Measurements from ENCODE around the gene KISS1.

KISS1 gene

DNA sequence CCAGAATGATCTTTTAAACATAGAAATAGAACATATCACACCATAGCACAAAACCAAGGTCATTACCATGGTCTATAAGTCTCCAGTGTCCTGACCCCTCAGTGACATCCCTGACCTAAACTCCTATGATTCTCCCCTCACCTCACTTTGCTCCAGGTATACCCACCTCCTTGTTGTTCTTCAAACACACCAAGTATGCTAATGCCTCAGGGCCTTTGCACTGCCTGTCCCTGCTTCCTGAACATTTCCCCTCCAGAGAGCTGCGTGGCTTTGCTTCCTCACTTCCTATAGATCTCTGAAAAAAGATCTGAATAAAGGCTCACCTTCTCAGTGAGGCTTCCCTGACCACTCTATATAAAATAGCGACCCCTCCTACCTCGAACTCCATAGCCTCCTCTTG is 16.4 kb upstream of the KISS1 start:
- Histone ChIP-seq H3K9ac (peak overlapping the region in 3 of 11 experiments; percentile 69 to 76 (median 73); a peak in 3 of 22 replicates), H3K4me1 (peaks cover 7 to 52% (median 33%) of the 10 kb centered on the region in 10 experiments), H3K9me3 (replicated peaks in 1 of 11) (no peaks in the 10 kb centered on the region), H3K27me3 (no peaks in the 10 kb centered on the region), H4K20me1 (no peaks in the 10 kb centered on the region), H3K27ac (peak overlapping the region in 5 of 11 experiments; percentile 49 to 90 (median 79); a peak in 8 of 22 replicates), H3K36me3 (no peaks in the 10 kb centered on the region), H3K4me2 (peak overlapping the region in 7 of 11 experiments; percentile 82 to 95 (median 89); a peak in 10 of 22 replicates), H3K4me3 (no peak overlapping the region)
- TF ChIP-seq Cebpa-rat (IDR thresholded peaks at IDR 0.05), result no peak

DNA sequence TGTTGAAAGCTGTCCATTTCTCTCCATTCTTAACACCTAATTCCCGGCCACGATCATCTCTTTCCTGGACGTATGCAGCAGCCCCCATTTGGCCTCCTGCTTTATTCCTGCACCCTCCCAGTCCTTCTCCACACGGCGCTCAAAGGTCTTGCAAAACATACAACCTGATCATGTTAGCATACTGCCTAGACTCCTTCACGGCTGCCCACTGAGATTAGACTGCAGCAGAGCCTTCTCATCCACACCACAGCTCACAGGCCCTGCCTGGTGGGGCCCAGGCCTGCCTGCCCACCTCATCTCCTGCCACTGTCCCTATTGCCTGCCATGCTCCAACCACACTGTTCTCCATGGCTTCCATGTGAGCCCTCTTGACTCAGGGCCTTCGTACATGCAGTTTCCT is 14.8 kb upstream of the KISS1 start:
- TF ChIP-seq Cebpa-rat (IDR thresholded peaks at IDR 0.05), result no peak

DNA sequence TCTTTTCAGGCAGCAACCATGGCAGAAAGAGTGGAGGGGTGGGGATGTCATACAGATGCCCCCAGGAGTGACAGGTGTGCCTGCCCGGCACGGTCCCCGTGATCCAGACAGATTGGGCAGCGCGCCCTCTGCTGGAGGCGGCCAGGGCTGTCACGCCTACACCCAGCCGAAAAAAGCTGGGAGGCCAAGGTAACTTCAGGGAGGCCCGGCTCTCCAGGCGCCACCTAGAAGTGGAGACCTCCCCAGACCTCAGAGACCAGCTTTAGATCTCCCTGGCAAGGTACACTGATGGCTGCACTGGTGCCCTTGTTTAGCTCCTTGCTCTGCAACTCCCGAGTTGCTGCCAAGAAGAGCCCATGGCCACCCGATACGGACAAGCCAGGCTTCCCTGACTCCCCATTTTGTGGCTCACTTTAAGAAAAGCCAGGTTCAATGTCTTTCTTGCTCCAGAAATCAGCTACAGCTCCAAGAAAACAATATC is 10.9 kb upstream of the KISS1 start:
- H4K20me1 ChIP-seq, result no peaks in the 10 kb centered on the region
- no peak overlapping the region for H3K4me3 ChIP-seq
- TF ChIP-seq Cebpa-rat (IDR thresholded peaks at IDR 0.05), result no peak
- H3K27me3 ChIP-seq, result no peaks in the 10 kb centered on the region
- 0 out of 22 replicates have a peak overlapping the region, but pooled peaks of 1 of the 11 experiments have one; percentile 18 for H3K27ac ChIP-seq
- H3K9ac ChIP-seq, result no peak overlapping the region
- no peaks in the 10 kb centered on the region for H3K36me3 ChIP-seq
- peak overlapping the region in 2 of 11 experiments; percentile 1 to 22; a peak in 3 of 22 replicates for H3K4me2 ChIP-seq
- H3K4me1 ChIP-seq, result peaks cover 0 to 21% (median 6%) of the 10 kb centered on the region in 10 experiments; a peak in 7 of 20 replicates
- no peaks in the 10 kb centered on the region for H3K9me3 ChIP-seq (replicated peaks in 1 of 11)

More for the DNA sequence above, 14.8 kb upstream of the KISS1 start:
- H3K9ac ChIP-seq, result no peak overlapping the region
- H4K20me1 ChIP-seq, result no peaks in the 10 kb centered on the region
- H3K36me3 ChIP-seq, result no peaks in the 10 kb centered on the region
- H3K27ac ChIP-seq, result peak overlapping the region in 3 of 11 experiments; percentile 78 to 90 (median 88); a peak in 4 of 22 replicates
- no peaks in the 10 kb centered on the region for H3K9me3 ChIP-seq (replicated peaks in 1 of 11)
- H3K27me3 ChIP-seq, result no peaks in the 10 kb centered on the region
- peaks cover 7 to 51% (median 28%) of the 10 kb centered on the region in 10 experiments for H3K4me1 ChIP-seq
- H3K4me2 ChIP-seq, result peak overlapping the region in 3 of 11 experiments; percentile 4 to 95 (median 25); a peak in 3 of 22 replicates
- no peak overlapping the region for H3K4me3 ChIP-seq

DNA sequence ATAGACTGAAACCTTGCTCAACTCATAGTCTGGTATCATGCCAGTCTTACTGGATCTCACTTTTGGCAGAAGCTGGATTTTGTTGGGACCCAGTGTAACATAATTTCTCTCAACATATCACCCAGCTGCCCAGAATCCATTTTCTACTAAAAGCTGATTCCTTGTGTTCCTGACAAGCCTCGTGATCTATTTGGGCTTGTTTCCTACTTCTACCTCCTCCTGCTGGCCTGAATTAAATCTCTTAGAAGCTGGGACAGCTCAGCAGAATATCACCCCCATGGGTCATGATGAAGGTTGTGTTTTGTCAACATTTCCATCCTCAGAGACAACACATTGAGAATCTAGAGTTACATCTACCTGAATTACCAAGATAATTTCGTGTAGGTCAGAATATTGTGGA is 9.8 kb upstream of the KISS1 start:
- no peak overlapping the region for H3K9ac ChIP-seq
- H3K27me3 ChIP-seq, result no peaks in the 10 kb centered on the region
- H3K4me1 ChIP-seq, result peaks cover 0 to 13% (median under 1%) of the 10 kb centered on the region in 10 experiments; a peak in 4 of 20 replicates
- no peaks in the 10 kb centered on the region for H3K9me3 ChIP-seq (replicated peaks in 1 of 11)
- no peaks in the 10 kb centered on the region for H3K36me3 ChIP-seq
- H3K4me3 ChIP-seq, result no peak overlapping the region
- H3K4me2 ChIP-seq, result no peak overlapping the region
- TF ChIP-seq Cebpa-rat (IDR thresholded peaks at IDR 0.05), result no peak
- no peaks in the 10 kb centered on the region for H4K20me1 ChIP-seq
- no peak overlapping the region for H3K27ac ChIP-seq

DNA sequence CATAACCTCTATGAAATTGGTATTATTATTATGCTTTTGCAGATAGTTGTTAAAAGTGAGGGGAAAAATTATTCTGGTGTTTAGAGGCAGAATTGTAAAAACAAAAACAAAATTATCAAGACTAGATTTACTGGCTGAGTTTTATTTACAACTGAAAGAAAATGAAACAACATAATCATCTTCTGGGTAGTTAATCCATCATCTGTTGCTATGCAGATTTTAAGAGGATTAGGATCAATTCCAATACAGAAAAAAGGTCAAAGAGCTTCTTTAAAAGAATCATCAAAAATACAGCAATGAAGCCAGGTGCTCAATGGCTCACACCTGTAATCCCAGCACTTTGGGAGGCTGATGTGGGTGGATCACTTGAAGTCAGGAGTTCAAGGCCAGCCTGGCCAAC is 9.2 kb upstream of the KISS1 start:
- H3K4me2 ChIP-seq, result no peak overlapping the region
- no peaks in the 10 kb centered on the region for H3K9me3 ChIP-seq (replicated peaks in 1 of 11)
- H3K4me3 ChIP-seq, result no peak overlapping the region
- no peak overlapping the region for H3K9ac ChIP-seq
- no peaks in the 10 kb centered on the region for H3K36me3 ChIP-seq
- H3K4me1 ChIP-seq, result peaks cover 0 to 11% (median 2%) of the 10 kb centered on the region in 10 experiments; a peak in 5 of 20 replicates
- H3K27ac ChIP-seq, result no peak overlapping the region
- no peaks in the 10 kb centered on the region for H4K20me1 ChIP-seq
- H3K27me3 ChIP-seq, result no peaks in the 10 kb centered on the region
- TF ChIP-seq Cebpa-rat (IDR thresholded peaks at IDR 0.05), result no peak

DNA sequence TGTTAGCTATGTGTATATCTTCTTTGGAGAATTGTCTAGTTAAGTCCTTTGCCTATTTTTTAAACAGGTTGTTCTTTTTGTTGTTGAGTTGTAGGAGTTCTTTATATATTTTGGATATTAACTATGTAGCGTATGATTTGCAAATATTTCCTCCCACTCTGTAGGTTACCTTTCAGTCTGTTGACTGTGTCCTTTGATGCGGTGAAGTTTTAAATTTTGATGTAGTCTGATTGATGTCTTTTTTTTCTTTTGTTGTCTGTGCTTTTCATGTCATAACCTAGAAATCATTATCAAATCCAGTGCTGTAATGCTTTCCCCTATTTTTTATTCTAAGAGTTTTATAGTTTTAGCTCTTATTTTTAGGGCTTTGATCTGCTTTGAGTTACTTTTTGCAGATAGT is 8.7 kb upstream of the KISS1 start:
- H3K9ac ChIP-seq, result no peak overlapping the region
- no peaks in the 10 kb centered on the region for H3K36me3 ChIP-seq
- TF ChIP-seq Cebpa-rat (IDR thresholded peaks at IDR 0.05), result no peak
- H3K4me3 ChIP-seq, result no peak overlapping the region
- peaks cover 0 to 11% (median 2%) of the 10 kb centered on the region in 10 experiments; a peak in 6 of 20 replicates for H3K4me1 ChIP-seq
- H4K20me1 ChIP-seq, result no peaks in the 10 kb centered on the region
- H3K27me3 ChIP-seq, result no peaks in the 10 kb centered on the region
- H3K27ac ChIP-seq, result no peak overlapping the region
- H3K9me3 ChIP-seq (replicated peaks in 1 of 11), result no peaks in the 10 kb centered on the region
- H3K4me2 ChIP-seq, result no peak overlapping the region

DNA sequence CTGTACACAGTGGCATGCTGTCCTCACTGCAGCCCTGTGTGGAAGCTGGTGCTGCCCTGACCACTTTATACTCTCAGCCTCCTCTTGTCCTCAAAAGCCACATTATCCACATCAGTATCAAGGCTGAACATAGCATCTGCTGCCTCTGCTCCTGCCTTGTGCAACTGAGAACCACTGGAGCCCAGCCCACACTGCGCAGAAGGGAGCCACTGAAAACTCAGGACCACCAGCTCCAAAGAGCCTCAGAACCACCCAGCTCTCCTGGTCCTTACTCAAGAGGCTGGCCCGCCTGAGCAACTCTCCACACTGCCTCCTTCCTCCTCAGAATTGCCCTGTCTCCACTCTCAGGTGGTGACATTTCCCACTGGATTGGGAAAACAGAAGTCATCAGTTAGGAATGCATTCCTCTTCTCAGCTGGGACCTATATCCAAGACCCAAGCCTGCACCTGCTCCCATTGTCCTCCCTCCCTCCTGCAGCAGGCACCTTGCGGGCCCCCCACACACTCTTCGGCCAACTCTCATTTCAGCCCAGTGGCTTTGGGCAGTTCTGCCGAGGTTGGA is 7.0 kb upstream of the KISS1 start:
- H3K36me3 ChIP-seq, result no peaks in the 10 kb centered on the region
- no peaks in the 10 kb centered on the region for H3K27me3 ChIP-seq
- H3K4me1 ChIP-seq, result peaks cover 11 to 28% (median 17%) of the 10 kb centered on the region in 10 experiments
- H3K4me3 ChIP-seq, result no peak overlapping the region
- H3K4me2 ChIP-seq, result no peak overlapping the region
- no peaks in the 10 kb centered on the region for H3K9me3 ChIP-seq (replicated peaks in 1 of 11)
- no peak overlapping the region for H3K9ac ChIP-seq
- no peak for TF ChIP-seq Cebpa-rat (IDR thresholded peaks at IDR 0.05)
- H3K27ac ChIP-seq, result no peak overlapping the region
- no peaks in the 10 kb centered on the region; a peak in 1 of 22 replicates for H4K20me1 ChIP-seq

DNA sequence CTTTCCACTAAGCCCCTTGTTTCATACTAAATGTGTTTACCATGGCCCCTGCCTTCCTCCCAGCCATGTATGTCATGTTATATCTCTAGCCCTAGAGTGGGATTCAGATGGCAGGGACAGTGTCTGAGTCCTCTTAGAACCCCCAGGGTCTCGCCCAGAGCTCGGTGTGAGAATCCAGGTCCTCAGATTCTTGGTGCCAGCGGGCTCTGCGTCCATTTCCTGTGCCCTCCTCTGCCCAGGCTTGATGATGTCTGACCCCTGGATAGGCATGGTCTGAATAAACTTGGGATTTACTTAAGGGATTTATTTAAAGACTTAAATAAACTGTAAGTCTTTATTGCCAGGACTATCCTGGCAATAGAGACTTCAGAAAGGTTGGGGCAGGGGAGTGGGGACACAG is 6.2 kb upstream of the KISS1 start:
- no peaks in the 10 kb centered on the region for H3K27me3 ChIP-seq
- H3K4me3 ChIP-seq, result no peak overlapping the region
- H3K9ac ChIP-seq, result no peak overlapping the region
- no peak overlapping the region for H3K4me2 ChIP-seq
- H3K9me3 ChIP-seq (replicated peaks in 1 of 11), result no peaks in the 10 kb centered on the region
- no peak for TF ChIP-seq Cebpa-rat (IDR thresholded peaks at IDR 0.05)
- H3K36me3 ChIP-seq, result no peaks in the 10 kb centered on the region
- no peaks in the 10 kb centered on the region; a peak in 1 of 22 replicates for H4K20me1 ChIP-seq
- H3K27ac ChIP-seq, result no peak overlapping the region
- peaks cover 11 to 35% (median 22%) of the 10 kb centered on the region in 10 experiments for H3K4me1 ChIP-seq

DNA sequence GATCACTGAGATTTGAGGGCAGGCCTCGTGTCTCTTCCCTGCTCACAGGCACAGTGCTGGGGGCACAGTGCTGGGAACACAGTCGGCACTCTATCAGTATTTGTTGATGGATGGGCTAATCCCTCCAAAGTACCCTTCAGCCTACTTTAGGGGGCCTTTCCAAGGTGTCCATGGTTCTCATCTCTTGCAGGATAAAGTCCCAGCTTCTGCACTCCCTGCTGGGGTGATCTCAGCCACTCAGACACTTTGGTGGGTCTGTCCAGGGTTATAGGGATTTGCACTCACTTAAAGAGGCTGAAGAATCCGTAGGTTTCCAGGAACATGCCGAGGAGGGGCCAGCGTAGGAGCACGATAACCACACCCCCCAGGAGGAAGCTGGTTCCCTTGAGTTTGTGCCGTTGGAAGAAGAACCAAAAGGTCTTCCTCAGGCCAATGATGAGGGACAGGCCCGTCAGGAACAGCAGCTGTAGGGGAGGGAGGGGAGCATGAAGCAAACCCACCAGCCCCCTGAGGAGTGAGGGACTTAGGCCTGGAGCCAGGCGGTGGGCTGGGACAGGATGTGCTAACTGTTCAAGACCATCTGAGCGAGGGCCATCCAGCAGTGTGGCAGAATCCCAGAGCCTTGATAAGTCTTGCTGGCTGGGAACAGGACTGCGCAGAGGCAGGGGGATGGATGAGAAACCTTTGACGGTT is 5.2 kb upstream of the KISS1 start:
- Histone ChIP-seq H3K9ac (no peak overlapping the region), H3K27me3 (peaks cover 0 to under 1% (median 0%) of the 10 kb centered on the region in 11 experiments; a peak in 1 of 22 replicates), H3K27ac (peak overlapping the region in 1 of 11 experiments; percentile 23; a peak in 1 of 22 replicates), H3K4me2 (peak overlapping the region in 6 of 11 experiments; percentile 4 to 18 (median 11); a peak in 3 of 22 replicates), H4K20me1 (no peaks in the 10 kb centered on the region; a peak in 1 of 22 replicates), H3K4me3 (no peak overlapping the region), H3K4me1 (peaks cover 11 to 40% (median 31%) of the 10 kb centered on the region in 10 experiments), H3K36me3 (no peaks in the 10 kb centered on the region), H3K9me3 (replicated peaks in 1 of 11) (no peaks in the 10 kb centered on the region)
- no peak for TF ChIP-seq Cebpa-rat (IDR thresholded peaks at IDR 0.05)
